MG63 (cell line): ENCODE data around the gene RNF149. TPM values are rescaled to one million over a fixed set of nuclear protein-coding genes. Genes with fewer than 3 reads are reported as not detected.
"Not testable (repeated sequence)": the region's sequence is repeated elsewhere in the genome, so short reads cannot be mapped to it uniquely, and the experiment has no call there.

Experiments
- DNase-seq: peaks from one replicate; pipeline ENCODE4 v3.0.0-alpha.2; 2020
- H3K27me3 ChIP-seq: fragments of 250-450 bp; sonication (Bioruptor Pico); 2 replicates; pipeline ENCODE4 v1.5.1; 2020; ENCODE audit warnings: mild to moderate bottlenecking, moderate library complexity
- H3K36me3 ChIP-seq: fragments of 250-450 bp; sonication (Bioruptor Pico); 2 replicates; pipeline ENCODE4 v1.5.1; 2020; ENCODE audit warnings: mild to moderate bottlenecking, moderate library complexity
- H3K4me3 ChIP-seq: fragments of 250-450 bp; sonication (Bioruptor Pico); 2 replicates; pipeline ENCODE4 v1.5.1; 2020; ENCODE audit warnings: mild to moderate bottlenecking, moderate library complexity
- H3K9me3 ChIP-seq: fragments of 250-450 bp; sonication (Bioruptor Pico); 2 replicates; pipeline ENCODE4 v1.5.1; 2020; ENCODE audit warnings: mild to moderate bottlenecking, moderate library complexity
- total RNA-seq: library from RNA; depleted of rRNA; stranded (reverse); fragments of >200 nt; shearing (Covaris generic); gene quantifications from 2 replicates; pipeline ENCODE4 v1.2.3, GENCODE V29; 2014; ENCODE audit warnings: low replicate concordance

Gene RNF149
- total RNA-seq, 1 experiment from 2014 or later: 34.5 TPM

GRCh38 chr2:101253013-101253702 lies 55.3 kb downstream of the RNF149 start:
- peak; percentile 65 for DNase-seq
- Histone ChIP-seq H3K27me3 (no peaks in the 10 kb centered on the region), H3K4me3 (peak overlapping the region; percentile 72), H3K36me3 (peaks cover 9% of the 10 kb centered on the region), H3K9me3 (no peaks in the 10 kb centered on the region)

DNA sequence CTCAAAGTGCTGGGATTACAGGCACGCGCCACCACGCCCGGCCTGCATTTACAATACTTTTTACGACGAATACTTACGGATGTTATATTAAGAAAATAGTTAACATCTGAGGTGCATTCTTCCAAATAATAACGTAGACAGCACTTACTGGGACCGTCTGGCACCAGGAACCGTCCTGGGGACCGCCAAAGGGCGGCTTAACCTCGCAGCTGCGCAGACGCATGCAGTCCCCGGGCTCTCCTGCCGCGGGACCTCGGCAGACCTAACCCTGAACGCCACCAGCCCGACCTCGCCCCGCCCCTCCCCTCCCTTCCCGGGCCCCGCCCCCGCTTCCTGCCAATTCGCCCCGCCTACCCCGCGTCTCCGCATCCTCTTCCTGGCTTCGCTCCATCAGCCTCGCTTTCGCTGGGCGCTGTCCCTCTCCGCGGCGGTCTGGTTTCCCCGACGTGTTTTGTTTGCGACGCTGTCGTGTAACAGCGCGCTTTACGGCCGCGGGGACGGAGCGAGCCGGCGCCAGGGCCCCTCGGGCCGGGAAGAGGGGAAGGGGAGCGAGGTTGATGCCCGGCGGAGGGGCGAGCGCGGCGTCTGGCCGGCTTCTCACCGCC lies 56.0 kb downstream of the RNF149 start, which contains the start of gene CNOT11:
Gene CNOT11, plus strand, starts transcription at position 479 of the 605 bp plus-strand sequence. Its CDS starts 79 bp downstream, at position 558.
- peak; percentile 98 for DNase-seq
- H3K27me3 ChIP-seq: no peaks in the 10 kb centered on the region
- no peaks in the 10 kb centered on the region for H3K9me3 ChIP-seq
- peak within 1 kb of the TSS; percentile 72 for H3K4me3 ChIP-seq
- peaks cover 4% of the 10 kb centered on the region for H3K36me3 ChIP-seq

DNA sequence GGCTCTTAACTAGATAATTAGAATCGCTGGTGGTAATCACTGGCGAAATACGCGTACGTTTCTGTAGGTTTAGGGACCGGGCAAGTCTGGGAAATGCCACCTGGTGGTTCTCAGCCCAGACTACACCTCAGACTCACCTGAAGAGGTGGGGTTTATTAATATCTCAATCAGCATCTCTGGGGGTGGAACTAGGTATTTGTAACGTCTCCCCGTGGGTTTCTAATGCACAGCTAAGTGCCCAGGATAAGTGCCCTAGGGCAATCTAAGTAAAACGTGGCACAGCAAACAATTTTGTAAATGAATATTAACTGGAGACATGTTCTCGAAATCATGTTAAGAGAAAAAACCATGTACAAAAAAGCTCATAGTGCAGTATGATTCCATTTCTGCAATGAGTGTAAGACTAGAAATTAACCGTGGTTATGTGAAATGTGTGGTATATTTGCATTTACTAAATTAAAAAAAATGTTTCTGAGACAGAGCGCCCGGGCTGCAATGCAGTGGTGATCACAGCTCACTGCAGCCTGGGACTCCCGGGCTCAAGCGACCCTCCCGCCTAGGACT lies 56.6 kb downstream of the RNF149 start:
- no peak for DNase-seq
- Histone ChIP-seq H3K36me3 (peaks cover 4% of the 10 kb centered on the region), H3K9me3 (no peaks in the 10 kb centered on the region), H3K4me3 (peak overlapping the region; percentile 72), H3K27me3 (no peaks in the 10 kb centered on the region)

DNA sequence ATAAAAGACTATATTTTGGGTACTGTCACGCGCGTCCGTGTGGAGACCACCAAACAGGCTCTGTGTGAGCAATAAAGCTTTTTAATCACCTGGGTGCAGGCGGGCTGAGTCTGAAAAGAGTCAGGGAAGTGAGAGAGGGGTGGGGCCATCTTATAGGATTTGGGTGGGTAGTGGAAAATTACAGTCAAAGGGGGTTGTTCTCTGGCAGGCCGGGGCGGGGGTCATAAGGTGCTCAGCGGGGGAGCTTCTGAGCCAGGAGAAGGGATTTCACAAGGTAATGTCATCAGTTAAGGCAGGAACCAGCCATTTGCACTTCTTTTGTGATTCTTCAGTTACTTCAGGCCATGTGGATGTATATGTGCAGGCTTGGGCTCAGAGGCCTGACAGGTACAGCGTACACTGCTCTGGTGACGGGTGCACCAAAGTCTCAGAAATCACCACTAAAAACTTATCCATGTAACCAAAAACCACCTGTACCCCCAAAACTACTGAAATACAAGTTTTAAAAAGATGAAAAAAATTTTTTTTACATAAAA lies 57.2 kb downstream of the RNF149 start:
- H3K36me3 ChIP-seq, H3K4me3 ChIP-seq, DNase-seq, H3K9me3 ChIP-seq, H3K27me3 ChIP-seq: not testable (repeated sequence)

GRCh38 chr2:101249826-101250225 lies 58.7 kb downstream of the RNF149 start:
- H3K4me3 ChIP-seq: no peak overlapping the region
- H3K27me3 ChIP-seq: no peaks in the 10 kb centered on the region
- peaks cover 4% of the 10 kb centered on the region for H3K36me3 ChIP-seq
- no peak for DNase-seq
- H3K9me3 ChIP-seq: no peaks in the 10 kb centered on the region

DNA sequence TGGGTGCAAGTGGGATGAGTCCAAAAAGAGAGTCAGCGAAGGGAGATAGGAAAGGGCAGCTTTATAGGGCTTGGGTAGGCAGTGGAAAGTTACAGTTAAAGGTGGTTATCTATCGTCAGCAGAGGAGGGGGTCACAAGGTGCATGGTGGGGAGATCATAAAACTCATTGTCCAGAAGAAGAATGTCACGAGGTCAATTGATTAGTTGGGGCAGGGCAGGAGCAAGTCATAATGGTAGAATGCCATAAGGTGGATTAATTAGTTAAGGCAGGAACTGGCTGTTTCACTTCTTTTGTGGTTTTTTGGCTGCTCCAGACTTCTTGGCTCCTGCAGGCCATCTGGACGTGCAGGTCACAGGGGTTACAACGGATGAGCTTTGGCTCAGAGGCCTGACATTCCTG lies 59.7 kb downstream of the RNF149 start:
- H3K36me3 ChIP-seq, H3K4me3 ChIP-seq, H3K27me3 ChIP-seq, H3K9me3 ChIP-seq, DNase-seq: not testable (repeated sequence)

GRCh38 chr2:101245468-101245867 lies 63.0 kb downstream of the RNF149 start:
- not testable (repeated sequence) for H3K36me3 ChIP-seq, H3K4me3 ChIP-seq, DNase-seq, H3K27me3 ChIP-seq, H3K9me3 ChIP-seq

GRCh38 chr2:101244899-101245298 lies 63.6 kb downstream of the RNF149 start:
- not testable (repeated sequence) for H3K36me3 ChIP-seq, H3K4me3 ChIP-seq, H3K9me3 ChIP-seq, DNase-seq, H3K27me3 ChIP-seq

- H3K36me3 ChIP-seq, DNase-seq, H3K9me3 ChIP-seq, H3K4me3 ChIP-seq, H3K27me3 ChIP-seq: not testable (repeated sequence)
Measured at GRCh38 chr2:101244373-101244772, 64.1 kb downstream of the RNF149 start.

DNA sequence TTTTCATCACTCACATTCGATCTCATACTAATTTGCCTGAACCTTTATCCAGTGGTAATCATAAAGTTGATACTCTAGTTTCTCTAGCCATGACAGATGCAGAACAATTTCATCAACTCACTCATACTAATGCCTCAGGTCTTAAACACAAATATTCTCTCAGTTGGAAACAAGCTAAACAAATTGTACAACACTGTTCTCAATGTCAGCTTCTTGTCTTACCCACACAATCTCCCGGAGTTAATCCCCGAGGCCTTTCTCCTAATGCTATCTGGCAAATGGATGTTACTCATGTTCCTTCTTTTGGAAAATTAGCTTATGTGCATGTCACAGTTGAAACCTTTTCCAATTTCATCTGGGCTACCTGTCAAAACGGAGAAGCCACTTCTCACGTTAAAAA lies 67.3 kb downstream of the RNF149 start:
- H3K9me3 ChIP-seq: no peaks in the 10 kb centered on the region
- DNase-seq: no peak
- no peaks in the 10 kb centered on the region for H3K36me3 ChIP-seq
- no peak overlapping the region for H3K4me3 ChIP-seq
- H3K27me3 ChIP-seq: no peaks in the 10 kb centered on the region

GRCh38 chr2:101240694-101241093 lies 67.8 kb downstream of the RNF149 start:
- H3K9me3 ChIP-seq, H3K4me3 ChIP-seq, DNase-seq, H3K27me3 ChIP-seq, H3K36me3 ChIP-seq: not testable (repeated sequence)

GRCh38 chr2:101239760-101240118 lies 68.8 kb downstream of the RNF149 start:
- not testable (repeated sequence) for H3K27me3 ChIP-seq, H3K4me3 ChIP-seq, H3K36me3 ChIP-seq, DNase-seq, H3K9me3 ChIP-seq

DNA sequence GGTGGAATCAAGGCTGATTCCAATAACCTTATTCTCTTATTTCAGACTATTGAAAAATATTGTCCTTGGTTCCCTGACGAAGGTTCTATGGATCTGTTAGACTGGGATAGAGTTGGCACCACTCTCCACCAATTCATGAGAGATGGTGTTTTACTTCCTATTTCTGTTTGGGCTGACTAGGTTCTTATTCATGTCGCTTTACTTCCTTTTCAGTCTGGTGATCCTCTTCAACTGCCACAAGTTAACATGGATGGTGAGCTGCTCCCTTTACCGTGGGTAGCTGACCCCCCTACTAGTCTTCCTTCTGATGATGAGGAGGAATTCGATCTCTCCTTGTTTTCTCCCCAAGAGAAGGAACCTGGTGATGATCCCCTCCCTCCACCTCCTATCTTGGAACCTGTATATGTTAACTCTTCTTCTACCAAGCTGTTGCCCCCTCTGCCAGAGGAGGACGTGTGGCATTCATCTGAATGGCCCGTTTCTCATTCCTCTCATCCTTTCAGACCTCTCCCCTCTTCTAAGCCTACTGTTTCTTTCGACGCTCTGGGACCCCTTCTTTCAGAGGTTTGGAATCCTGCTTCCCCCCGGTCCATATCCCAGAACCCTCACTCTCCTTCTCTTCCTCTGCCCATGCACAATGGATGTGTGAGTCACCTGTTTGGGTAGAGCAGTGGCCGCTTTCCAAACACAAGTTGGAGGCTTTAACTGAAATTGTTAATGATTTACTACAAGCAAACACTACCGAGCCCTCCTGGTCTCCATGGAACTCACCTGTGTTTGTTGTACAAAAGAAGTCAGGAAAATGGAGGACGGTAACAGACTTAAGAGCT lies 69.4 kb downstream of the RNF149 start:
- Histone ChIP-seq H3K36me3 (no peaks in the 10 kb centered on the region), H3K4me3 (no peak overlapping the region), H3K9me3 (no peaks in the 10 kb centered on the region), H3K27me3 (no peaks in the 10 kb centered on the region)
- no peak for DNase-seq

DNA sequence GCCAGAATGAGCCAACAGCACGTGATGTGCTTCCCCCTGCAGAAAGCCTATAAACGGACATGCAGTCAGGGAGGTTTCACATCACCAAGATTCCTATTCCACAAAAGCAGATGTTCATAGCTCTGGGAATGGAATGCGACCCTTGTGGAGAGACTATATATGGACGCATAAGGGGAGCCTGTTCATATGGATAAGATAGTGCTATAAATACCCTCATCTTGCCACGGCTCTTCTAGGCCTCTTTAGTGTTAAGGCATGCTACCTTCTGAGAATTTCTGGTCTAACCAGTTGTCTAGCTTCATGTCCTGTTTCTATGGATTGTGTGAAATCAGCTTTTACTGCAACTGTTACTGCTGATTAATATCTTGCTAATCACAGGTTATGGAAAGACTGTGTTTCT lies 70.6 kb downstream of the RNF149 start:
- H3K4me3 ChIP-seq, H3K27me3 ChIP-seq, H3K9me3 ChIP-seq, DNase-seq, H3K36me3 ChIP-seq: not testable (repeated sequence)

GRCh38 chr2:101235956-101236355 lies 72.5 kb downstream of the RNF149 start:
- not testable (repeated sequence) for H3K36me3 ChIP-seq

GRCh38 chr2:101234169-101234938 lies 74.1 kb downstream of the RNF149 start:
- DNase-seq: no peak
- Histone ChIP-seq H3K9me3 (no peaks in the 10 kb centered on the region), H3K27me3 (no peaks in the 10 kb centered on the region), H3K4me3 (no peak overlapping the region), H3K36me3 (no peaks in the 10 kb centered on the region)

More at GRCh38 chr2:101235956-101236355, 72.5 kb downstream of the RNF149 start:
- H3K9me3 ChIP-seq, H3K4me3 ChIP-seq, H3K27me3 ChIP-seq, DNase-seq: not testable (repeated sequence)
